B cell (primary cell): ENCODE results near the gene KYNU. TPM values are rescaled to one million over a fixed set of nuclear protein-coding genes. Genes with fewer than 3 reads are reported as not detected.

Experiments used
- ATAC-seq: fragments of 200-7000 bp; cut with Tn5 transposase; one replicate; pipeline ENCODE4 v1.10.0; 2021; ENCODE audit warnings: low read depth, mild to moderate bottlenecking, moderate number of reproducible peaks, moderate library complexity
- CTCF ChIA-PET: fragments of 350-600 bp; sonication (Branson Sonifier 250); formaldehyde crosslinking; loops from one replicate; lab custom pipeline; 2021; ENCODE audit warnings: antibody characterized with exemption, inconsistent platforms; lab: Charles Lee
- POLR2A ChIA-PET: fragments of 350-600 bp; sonication (Branson Sonifier 250); formaldehyde crosslinking; loops from one replicate; lab custom pipeline; 2021; ENCODE audit warnings: antibody characterized with exemption; lab: Charles Lee
- DNase-seq: peaks from one replicate; pipeline ENCODE4 v3.0.0; 2013
- H2AFZ ChIP-seq: 2 replicates; pipeline ENCODE4 v1.6.1; 2012; ENCODE audit warnings: mild to moderate bottlenecking, low read depth, low read length; ENCODE audit not compliant: insufficient read depth, poor library complexity, severe bottlenecking
- H3K27ac ChIP-seq, 2 donors: 1 replicate in 1 of 2; 2 replicates in 1 of 2; pipeline ENCODE4 v1.5.1; 2012 to 2013; ENCODE audit warnings: low read length in 2 of 2, mild to moderate bottlenecking in 2 of 2, moderate library complexity in 1 of 2
- H3K27me3 ChIP-seq, 4 experiments: fragments of 200-600 bp in 1 of 4; sonication (generic) in 1 of 4; replicated peaks in 1 of 4; 1 replicate in 2 of 4; 2 replicates in 2 of 4; pipeline versions ENCODE4 v1.6.1 to v1.7.0; 2013 to 2016; ENCODE audit warnings: low read length in 3 of 4, mild to moderate bottlenecking in 2 of 4, mixed read lengths in 1 of 4, moderate library complexity in 1 of 4; ENCODE audit not compliant: insufficient read depth in 4 of 4, control insufficient read depth in 3 of 4; ENCODE audit errors: control extremely low read depth in 1 of 4
- H3K36me3 ChIP-seq, 2 experiments: replicated peaks in 1 of 2; 1 replicate in 1 of 2; 2 replicates in 1 of 2; pipeline versions ENCODE4 v1.6.1 to v1.7.1; 2013; ENCODE audit warnings: low read length in 1 of 2; ENCODE audit not compliant: insufficient read depth in 2 of 2, control insufficient read depth in 1 of 2; ENCODE audit errors: control extremely low read depth in 1 of 2, extremely low read depth in 1 of 2
- H3K4me1 ChIP-seq, 2 donors: fragments of 200-600 bp in 1 of 2; sonication (generic) in 1 of 2; 1 replicate in 1 of 2; 2 replicates in 1 of 2; pipeline versions ENCODE4 v1.5.1 to v1.6.1; 2013 to 2017; ENCODE audit warnings: low read length in 2 of 2; ENCODE audit not compliant: control insufficient read depth in 2 of 2, insufficient read depth in 2 of 2
- H3K4me2 ChIP-seq: replicated peaks from 2 replicates; pipeline ENCODE3; 2012; ENCODE audit warnings: mild to moderate bottlenecking, low read depth, low read length; ENCODE audit not compliant: poor library complexity, severe bottlenecking
- H3K4me3 ChIP-seq, 5 experiments: fragments of 200-600 bp in 1 of 5; sonication (generic) in 1 of 5; 1 replicate in 3 of 5; 2 replicates in 2 of 5; pipeline versions ENCODE4 v1.5.1 to v1.7.0; 2011 to 2016; ENCODE audit warnings: low read length in 4 of 5, mild to moderate bottlenecking in 4 of 5, low read depth in 2 of 5, control low read depth in 1 of 5, moderate library complexity in 1 of 5; ENCODE audit not compliant: insufficient read depth in 1 of 5; ENCODE audit errors: control extremely low read depth in 1 of 5, extremely low read depth in 1 of 5
- H3K79me2 ChIP-seq: fragments of 200-600 bp; sonication (generic); one replicate; pipeline ENCODE4 v1.6.0; 2016; ENCODE audit warnings: low read length; ENCODE audit not compliant: control insufficient read depth, insufficient read depth
- H3K9ac ChIP-seq: fragments of 200-600 bp; sonication (generic); 2 replicates; pipeline ENCODE4 v1.6.1; 2017; ENCODE audit warnings: mild to moderate bottlenecking, low read length, moderate library complexity
- H3K9me3 ChIP-seq, 3 donors: one replicate each; pipeline versions ENCODE4 v1.6.1 to v1.7.1; 2013; ENCODE audit warnings: low read length in 2 of 3; ENCODE audit not compliant: control insufficient read depth in 2 of 3, insufficient read depth in 1 of 3; ENCODE audit errors: control extremely low read depth in 1 of 3
- H4K20me1 ChIP-seq: 2 replicates; pipeline ENCODE4 v1.6.0; 2012; ENCODE audit warnings: mild to moderate bottlenecking, low read length; ENCODE audit not compliant: insufficient read depth, control insufficient read depth, poor library complexity, severe bottlenecking
- H3K27ac Mint-ChIP-seq: one replicate; pipeline ENCODE4 v1.8.0; 2021; ENCODE audit warnings: mixed read lengths
- H3K27me3 Mint-ChIP-seq: one replicate; pipeline ENCODE4 v1.8.0; 2021; ENCODE audit warnings: mixed read lengths
- H3K4me1 Mint-ChIP-seq: one replicate; pipeline ENCODE4 v1.8.0; 2021; ENCODE audit warnings: mixed read lengths
- H3K4me3 Mint-ChIP-seq: one replicate; pipeline ENCODE4 v1.8.0; 2021; ENCODE audit warnings: mixed read lengths
- H3K9me3 Mint-ChIP-seq: one replicate; pipeline ENCODE4 v1.8.0; 2022; ENCODE audit warnings: mixed read lengths; ENCODE audit not compliant: insufficient read depth
- EZH2 ChIP-seq: IDR thresholded peaks from 2 replicates; pipeline ENCODE4 v1.6.1; 2012; ENCODE audit warnings: borderline replicate concordance, low read depth, mild to moderate bottlenecking, moderate library complexity, low read length; ENCODE audit not compliant: insufficient read depth, poor library complexity, severe bottlenecking
- WGBS: methylation state at CpG from one replicate; pipeline ENCODE4 v1.1.5; 2013; ENCODE audit warnings: missing lambda C conversion rate; ENCODE audit not compliant: insufficient coverage; 5-methylcytosine and 5-hydroxymethylcytosine counted together
- intact Hi-C: fragments of 100-400 bp; cut with micrococcal nuclease; formaldehyde crosslinking; loops from one replicate; pipeline ENCODE4 v1.10.0; 2022
- polyA plus RNA-seq: library from polyadenylated mRNA; depleted of rRNA; stranded (reverse); fragments of >200 nt; gene quantifications from 2 replicates; pipeline ENCODE4 v1.2.3, GENCODE V29; 2012
- total RNA-seq, 2 donors: library from RNA; stranded (reverse); fragments of 120-200 nt in 1 of 2; gene quantifications; 1 replicate in 1 of 2; 2 replicates in 1 of 2; pipeline versions ENCODE4 v1.2.3 to v1.2.4, GENCODE V29; 2013 to 2022
- TF ChIP-seq, protein P1 (sequence below): fragments of 200-600 bp; IDR thresholded peaks from one replicate; pipeline ENCODE4 v1.8.0; 2022; ENCODE audit warnings: antibody characterized with exemption, mild to moderate bottlenecking

Gene KYNU
- total and polyA plus RNA-seq, 2 donors (not counting 1 experiment from before 2014, with no cell fraction given), result 14.5 to 46.2 TPM

DNA sequence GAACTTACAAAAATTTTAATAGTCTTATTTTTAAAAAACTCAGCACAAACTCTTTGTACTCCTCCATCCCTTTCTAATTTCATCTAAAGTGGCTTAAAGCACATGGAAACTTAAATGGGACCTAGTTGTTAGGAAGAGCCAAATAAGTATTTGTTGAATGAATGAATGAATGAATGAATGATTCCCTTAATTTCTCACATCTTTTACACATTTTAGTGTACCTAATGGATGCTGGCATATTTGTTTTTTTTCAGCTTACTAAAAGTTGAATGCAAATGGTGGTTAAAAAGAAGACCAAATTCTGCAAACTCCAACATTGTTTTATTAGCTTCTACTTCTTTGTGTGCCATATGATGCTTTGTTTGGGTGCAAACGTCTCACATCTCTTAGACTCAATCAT is 89.6 kb downstream of the KYNU start:
- Histone ChIP-seq H4K20me1 (no peaks in the 10 kb centered on the region), H3K36me3 (peaks cover 6 to 48% of the 10 kb centered on the region in 2 experiments), H3K79me2 (no peaks in the 10 kb centered on the region), H3K4me2 (no peak overlapping the region), H3K27ac (no peak overlapping the region), H3K9me3 (peaks cover 3% of the 10 kb centered on the region in 3 donors), H3K4me3 (no peak overlapping the region), H2AFZ (no peak overlapping the region), H3K27me3 (no peaks in the 10 kb centered on the region), H3K9ac (no peak overlapping the region), H3K4me1 (no peaks in the 10 kb centered on the region)
- DNase-seq (no peak), ATAC-seq (no peak)
- intact Hi-C loops, result no loop called here
- no peak overlapping the region for H3K4me3 Mint-ChIP-seq
- H3K27ac Mint-ChIP-seq, result no peak overlapping the region
- peaks cover 1% of the 10 kb centered on the region for H3K4me1 Mint-ChIP-seq
- TF ChIP-seq EZH2, result no peak
- TF ChIP-seq, protein P1, sequence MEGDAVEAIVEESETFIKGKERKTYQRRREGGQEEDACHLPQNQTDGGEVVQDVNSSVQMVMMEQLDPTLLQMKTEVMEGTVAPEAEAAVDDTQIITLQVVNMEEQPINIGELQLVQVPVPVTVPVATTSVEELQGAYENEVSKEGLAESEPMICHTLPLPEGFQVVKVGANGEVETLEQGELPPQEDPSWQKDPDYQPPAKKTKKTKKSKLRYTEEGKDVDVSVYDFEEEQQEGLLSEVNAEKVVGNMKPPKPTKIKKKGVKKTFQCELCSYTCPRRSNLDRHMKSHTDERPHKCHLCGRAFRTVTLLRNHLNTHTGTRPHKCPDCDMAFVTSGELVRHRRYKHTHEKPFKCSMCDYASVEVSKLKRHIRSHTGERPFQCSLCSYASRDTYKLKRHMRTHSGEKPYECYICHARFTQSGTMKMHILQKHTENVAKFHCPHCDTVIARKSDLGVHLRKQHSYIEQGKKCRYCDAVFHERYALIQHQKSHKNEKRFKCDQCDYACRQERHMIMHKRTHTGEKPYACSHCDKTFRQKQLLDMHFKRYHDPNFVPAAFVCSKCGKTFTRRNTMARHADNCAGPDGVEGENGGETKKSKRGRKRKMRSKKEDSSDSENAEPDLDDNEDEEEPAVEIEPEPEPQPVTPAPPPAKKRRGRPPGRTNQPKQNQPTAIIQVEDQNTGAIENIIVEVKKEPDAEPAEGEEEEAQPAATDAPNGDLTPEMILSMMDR, result no peak
- no CpG with 5 or more reads among the region's 1 CpG for WGBS
- ChIA-PET POLR2A (no interaction called here), CTCF (interaction anchor here (3.5 kb wide), 1 partner anchor 12 kb away, joined by 25 read pairs; no protein-coding TSS in a partner anchor)
- H3K27me3 Mint-ChIP-seq, result no peaks in the 10 kb centered on the region
- peaks cover 9% of the 10 kb centered on the region for H3K9me3 Mint-ChIP-seq

DNA sequence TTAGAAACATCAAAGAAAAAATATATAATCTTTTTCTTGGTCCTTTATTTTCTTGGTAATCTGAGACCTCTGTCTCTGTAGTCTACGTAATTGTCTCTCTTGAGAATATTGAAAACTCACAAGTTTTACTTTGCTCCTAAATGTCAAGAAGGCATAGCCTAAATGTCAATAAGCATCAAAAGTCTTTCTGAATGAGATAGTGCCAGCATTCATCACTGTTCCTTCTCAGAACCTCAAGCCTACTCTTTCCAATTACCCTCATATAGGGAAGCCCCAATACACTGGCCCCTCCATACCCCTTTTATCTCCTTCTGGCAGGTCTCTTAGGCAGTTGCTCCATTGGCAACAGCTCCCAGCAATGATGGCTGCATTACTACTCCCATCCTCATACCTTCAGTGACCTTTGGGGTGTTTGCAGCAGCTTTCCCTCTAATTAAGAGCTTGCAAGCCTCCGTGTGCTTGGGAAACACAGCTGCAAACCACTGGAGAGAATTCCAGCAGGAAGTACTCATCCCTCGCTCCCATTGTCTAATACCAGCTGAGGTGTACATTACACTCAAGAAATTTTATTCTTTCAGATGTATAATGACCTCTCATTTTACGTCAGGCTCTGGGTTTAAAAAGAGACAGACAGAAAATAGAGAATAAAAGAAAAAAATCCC is 95.8 kb downstream of the KYNU start:
- CTCF ChIA-PET, result interaction anchor here (1.9 to 3.6 kb wide), 2 partner anchors 16 to 291 kb away, joined by 6 to 21 read pairs; no protein-coding TSS in a partner anchor
- H3K9me3 Mint-ChIP-seq, result no peaks in the 10 kb centered on the region
- WGBS, result 100% methylated on average over 1 of the region's 4 CpGs
- H3K27me3 ChIP-seq, result no peaks in the 10 kb centered on the region
- no peak overlapping the region for H3K4me2 ChIP-seq
- ATAC-seq (no peak), DNase-seq (no peak)
- H3K4me1 Mint-ChIP-seq, result peaks cover 34% of the 10 kb centered on the region
- H3K9me3 ChIP-seq, result no peaks in the 10 kb centered on the region
- H3K27ac ChIP-seq, result peak overlapping the region in 1 of 2 donors; percentile 25
- POLR2A ChIA-PET, result no interaction called here
- no peak overlapping the region for H3K4me3 Mint-ChIP-seq
- TF ChIP-seq EZH2, result no peak
- peaks cover 1 to 13% of the 10 kb centered on the region in 2 experiments for H3K36me3 ChIP-seq
- H3K9ac ChIP-seq, result no peak overlapping the region
- peaks cover 0 to 3% of the 10 kb centered on the region in 2 donors for H3K4me1 ChIP-seq
- peak overlapping the region; percentile 69 for H3K27ac Mint-ChIP-seq
- no peaks in the 10 kb centered on the region for H3K79me2 ChIP-seq
- intact Hi-C loops, result no loop called here
- no peaks in the 10 kb centered on the region for H4K20me1 ChIP-seq
- H3K27me3 Mint-ChIP-seq, result no peaks in the 10 kb centered on the region
- no peak overlapping the region for H3K4me3 ChIP-seq
- H2AFZ ChIP-seq, result no peak overlapping the region
